Muscle of back (tissue), 13 donors: Measurements from ENCODE around the gene RBBP8. TPM values are rescaled to one million over a fixed set of nuclear protein-coding genes. Genes with fewer than 3 reads are reported as not detected.
"Not testable (repeated sequence)": the region's sequence is repeated elsewhere in the genome, so short reads cannot be mapped to it uniquely, and the experiment has no call there.

Experiments used
- DNase-seq, 3 donors: peaks; one replicate each; pipeline versions ENCODE4 v3.0.0 to v3.0.0-alpha.2; 2013
- long read RNA-seq, 9 donors: transcript quantifications; one replicate each; lab custom pipeline, GENCODE V29; 2026
- polyA plus RNA-seq, 10 donors: library from polyadenylated mRNA; unstranded; fragments of 120-200 nt; gene quantifications; one replicate each; pipeline ENCODE4 v1.2.1, GENCODE V29; 2013; ENCODE audit not compliant: insufficient read length in 10 of 10

Gene RBBP8
- 10 to 100 TPM in 8 of 10 donors, 1 to 10 TPM in 2; 8.7 to 24.1 (median 12.0) TPM for polyA plus RNA-seq
- long read RNA-seq, donor 1 = 0 reads
- long read RNA-seq, donor 2 = 0 reads
- long read RNA-seq, donor 3 = 0 reads
- long read RNA-seq, donor 4, partial matches to known transcripts = 0 of 1 reads
- long read RNA-seq, donor 4, other reads (novel, unspliced or antisense) = 0 of 1 reads
- long read RNA-seq, donor 5, partial matches to known transcripts = 0 of 2 reads
- long read RNA-seq, donor 5, other reads (novel, unspliced or antisense) = 0 of 2 reads
- long read RNA-seq, donor 6 = 0 reads
- long read RNA-seq, donor 7, partial matches to known transcripts = 0 of 2 reads
- long read RNA-seq, donor 7, other reads (novel, unspliced or antisense) = 0 of 2 reads
- long read RNA-seq, donor 8 = 0 reads
- long read RNA-seq, donor 9 = 0 reads

DNA sequence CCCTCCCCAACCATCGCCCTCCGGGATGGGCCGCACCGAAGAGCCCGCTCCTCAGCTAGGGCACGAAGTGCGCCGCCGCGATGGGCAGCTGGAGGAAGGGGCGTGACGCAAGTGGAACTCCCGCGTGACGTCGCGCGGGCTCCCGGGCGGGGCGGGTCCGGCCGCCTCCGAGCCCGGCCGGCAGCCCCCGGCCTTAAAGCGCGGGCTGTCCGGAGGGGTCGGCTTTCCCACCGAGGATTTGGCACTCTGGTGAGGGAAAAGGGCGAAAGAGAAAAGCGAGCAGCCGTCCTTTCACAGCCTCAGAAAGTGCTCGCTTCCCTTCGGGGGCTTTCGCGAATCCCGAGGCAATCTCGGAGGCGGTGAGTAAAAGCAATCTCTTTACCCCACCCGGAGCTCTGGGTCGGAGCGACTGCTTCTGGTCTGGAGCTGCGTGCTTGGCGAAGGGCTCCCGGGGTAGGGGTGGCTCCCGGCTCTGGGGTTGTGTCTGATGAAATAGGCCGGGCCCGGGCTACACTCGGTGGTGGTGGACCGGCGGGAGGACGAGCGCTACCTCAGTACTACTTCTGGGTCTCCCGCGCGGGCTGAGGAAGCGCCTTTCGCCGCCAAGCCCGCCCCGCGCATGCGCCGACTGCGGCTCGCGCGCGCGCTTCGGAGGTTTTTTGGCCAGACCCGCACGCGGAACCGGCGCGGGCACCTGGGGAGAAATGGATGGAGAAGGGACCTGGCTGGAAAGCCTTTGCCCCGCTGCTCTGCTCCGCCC is at the start of gene RBBP8:
RBBP8 (plus strand) TSS at position 123 of the 760 bp plus-strand sequence. CDS start 3,524 bp downstream, outside the sequence.
- peak; percentile 80 to 96 (median 91) for DNase-seq

DNA sequence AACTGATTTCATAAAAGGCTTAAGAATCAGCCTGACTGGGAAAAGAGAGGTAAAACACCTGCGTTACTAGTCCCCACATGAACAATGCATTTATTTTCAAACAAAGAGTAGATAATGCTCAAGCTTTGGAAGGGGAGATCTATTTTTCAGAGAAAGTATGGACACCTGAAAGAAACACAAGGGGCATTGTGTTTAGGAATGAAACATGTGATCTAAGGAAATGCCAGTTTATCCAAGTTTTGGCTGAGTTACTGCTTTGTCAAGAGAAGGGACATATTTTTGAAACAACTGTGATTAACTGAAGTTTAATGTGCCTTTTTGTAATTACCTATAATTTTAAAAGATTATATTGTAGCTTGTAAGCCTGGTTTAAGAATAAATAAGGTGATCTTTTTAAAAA is 49.3 kb upstream of the RBBP8 start:
- no peak for DNase-seq

DNA sequence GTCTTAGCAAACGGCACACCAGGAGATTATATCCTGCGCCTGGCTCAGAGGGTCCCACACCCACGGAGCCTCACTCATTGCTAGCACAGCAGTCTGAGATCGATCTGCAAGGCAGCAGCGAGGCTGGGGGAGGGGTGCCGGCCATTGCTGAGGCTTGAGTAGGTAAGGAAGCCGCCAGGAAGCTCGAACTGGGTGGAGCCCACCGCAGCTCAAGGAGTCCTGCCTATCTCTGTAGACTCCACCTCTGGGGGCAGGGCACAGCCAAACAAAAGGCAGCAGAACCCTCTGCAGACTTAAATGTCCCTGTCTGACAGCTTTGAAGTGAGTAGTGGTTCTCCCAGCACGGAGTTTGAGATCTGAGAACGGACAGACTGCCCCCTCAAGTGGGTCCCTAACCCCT is 47.4 kb upstream of the RBBP8 start:
- not testable (repeated sequence) for DNase-seq

DNA sequence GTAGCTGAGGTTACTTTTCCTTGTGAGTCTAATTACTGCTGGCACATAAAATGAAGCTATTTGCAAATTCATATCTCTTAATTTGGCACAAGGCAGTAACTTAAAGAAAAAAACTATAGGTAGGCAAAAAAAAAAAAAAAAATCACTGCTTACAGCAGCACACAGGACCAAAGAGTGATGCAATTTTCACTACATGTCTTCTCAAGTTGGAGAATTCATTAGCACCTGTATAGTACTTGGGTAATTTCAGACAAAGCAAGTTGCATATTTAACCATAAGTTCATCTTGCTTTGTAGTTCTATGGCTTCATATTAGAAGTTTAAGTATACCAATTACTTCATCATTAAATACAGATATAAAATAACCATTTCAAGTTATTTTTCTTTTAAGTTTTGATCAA is 33.7 kb upstream of the RBBP8 start:
- no peak for DNase-seq

DNA sequence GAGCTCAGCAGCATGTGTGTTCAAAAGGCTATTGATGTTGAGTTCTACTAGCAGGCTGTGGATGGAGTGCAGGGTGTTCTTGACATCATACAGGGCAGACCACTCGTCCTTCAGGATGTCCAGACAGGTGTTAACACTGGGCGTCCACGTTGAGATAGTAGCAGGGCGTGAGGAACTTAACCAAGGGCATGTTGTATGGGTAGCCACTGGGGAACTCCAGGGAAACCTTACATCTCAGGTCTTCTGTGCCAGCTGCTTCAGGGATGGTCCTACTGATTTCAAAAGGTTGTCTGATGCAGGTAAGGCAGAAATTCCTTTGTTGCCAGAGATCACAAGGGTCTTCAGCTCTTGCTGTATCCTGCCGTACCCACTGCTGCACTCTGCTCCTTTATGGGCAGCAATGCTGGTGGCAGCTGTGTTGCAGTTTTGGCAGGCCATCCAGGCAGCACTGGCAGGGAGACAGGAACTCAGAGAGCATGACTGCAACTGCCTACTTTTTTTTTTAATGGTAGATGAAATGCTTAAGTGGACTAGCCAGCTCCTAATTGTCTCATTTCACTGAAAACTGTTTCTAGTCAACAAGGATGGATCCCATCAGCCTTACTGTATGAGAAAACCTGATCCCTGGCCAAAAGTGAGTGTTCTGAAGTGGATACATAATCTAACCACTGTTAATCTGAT is 32.4 kb upstream of the RBBP8 start:
- peak; percentile 12 to 56 (median 28) for DNase-seq

DNA sequence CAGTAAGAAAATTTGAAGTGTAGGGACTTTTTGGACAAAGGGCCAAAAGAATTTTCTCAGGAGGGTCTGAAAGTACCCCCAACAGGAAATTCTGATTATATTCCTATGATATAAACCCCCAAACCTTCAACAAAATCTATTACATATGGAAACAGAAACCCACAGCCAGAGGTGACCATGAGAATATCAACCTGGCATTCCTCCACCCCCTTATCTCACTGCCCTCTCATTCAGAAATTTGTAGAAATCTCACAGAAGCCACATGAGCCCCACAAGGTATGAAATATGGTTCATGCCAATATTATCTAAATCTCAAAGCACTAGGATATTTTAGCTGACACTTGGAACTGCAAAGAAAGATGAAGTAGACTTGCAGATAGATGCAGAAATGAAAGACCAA is 31.0 kb upstream of the RBBP8 start:
- no peak for DNase-seq

DNA sequence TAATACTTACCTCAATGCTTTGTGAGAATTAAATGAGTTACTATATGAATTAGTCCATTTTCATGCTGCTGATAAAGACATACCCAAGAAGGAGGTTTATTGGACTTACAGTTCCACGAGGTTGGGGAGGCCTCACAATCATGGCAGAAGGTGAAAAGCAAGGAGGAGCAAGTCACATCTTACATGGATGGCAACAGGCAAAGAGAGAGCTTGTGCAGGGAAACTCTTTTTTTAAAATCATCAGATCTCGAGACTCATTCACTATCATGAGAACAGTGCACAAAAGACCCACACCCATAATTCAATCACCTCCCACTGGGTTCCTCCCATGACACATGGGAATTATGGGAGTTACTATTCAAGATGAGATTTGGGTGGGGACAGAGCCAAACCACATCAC is 29.9 kb upstream of the RBBP8 start:
- not testable (repeated sequence) for DNase-seq

DNA sequence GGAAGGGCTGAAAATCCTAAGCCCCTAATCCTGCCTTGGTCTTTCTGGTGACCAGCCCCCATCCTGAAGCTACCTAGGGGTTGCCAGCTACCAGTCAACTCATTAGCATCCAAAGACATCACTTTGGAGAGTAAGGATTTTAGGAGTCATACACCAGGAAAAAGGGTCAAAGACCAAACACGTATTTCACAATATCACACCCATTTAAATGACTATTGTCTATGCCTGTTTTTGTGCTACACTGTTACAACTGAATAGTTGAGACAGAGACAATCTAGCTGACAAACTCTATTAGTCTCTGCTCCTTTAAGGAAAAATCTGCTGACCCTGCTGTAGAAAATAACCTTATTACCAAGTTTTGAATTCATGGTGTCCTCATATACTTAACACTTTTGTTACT is 21.0 kb upstream of the RBBP8 start:
- DNase-seq = no peak

DNA sequence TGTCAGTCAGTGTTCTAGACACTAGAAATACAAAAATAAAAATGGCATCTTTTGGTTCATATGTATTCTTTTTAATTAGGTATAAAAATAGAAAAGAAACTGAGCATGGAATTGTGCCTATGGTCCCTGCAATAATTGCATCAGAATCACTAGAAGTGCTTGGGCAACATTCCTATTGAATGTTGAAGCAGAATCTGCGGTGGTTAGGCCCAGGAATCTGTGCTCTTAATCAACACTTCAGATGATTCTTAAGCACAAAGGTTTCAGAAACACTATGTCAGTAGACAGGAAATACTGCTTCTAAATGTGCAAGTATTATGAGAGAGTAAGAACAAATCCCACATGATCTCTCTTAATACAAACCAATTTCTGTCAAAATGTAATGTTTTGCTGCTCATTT is 20.3 kb upstream of the RBBP8 start:
- peak in 1 of 3 donors; percentile 39 for DNase-seq

DNA sequence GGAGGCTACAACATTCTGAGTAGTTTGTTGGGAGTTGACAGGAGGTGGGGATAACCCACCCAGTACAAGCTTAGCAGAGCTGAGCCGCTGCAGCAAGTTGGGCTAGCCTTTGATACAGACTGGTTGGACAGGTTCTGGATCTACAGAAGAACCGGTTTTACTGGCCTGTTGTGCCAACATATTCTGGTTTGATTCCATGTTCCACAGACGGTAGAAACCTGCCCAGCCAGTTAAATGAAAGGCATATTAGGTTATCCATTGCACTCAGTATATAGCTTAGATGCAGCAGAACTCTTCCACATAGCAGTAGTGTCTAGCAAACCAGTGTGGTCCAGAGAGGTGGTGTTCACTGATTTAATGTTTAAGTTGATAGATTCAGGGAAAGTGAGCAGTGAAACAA is 19.3 kb upstream of the RBBP8 start:
- DNase-seq = no peak

DNA sequence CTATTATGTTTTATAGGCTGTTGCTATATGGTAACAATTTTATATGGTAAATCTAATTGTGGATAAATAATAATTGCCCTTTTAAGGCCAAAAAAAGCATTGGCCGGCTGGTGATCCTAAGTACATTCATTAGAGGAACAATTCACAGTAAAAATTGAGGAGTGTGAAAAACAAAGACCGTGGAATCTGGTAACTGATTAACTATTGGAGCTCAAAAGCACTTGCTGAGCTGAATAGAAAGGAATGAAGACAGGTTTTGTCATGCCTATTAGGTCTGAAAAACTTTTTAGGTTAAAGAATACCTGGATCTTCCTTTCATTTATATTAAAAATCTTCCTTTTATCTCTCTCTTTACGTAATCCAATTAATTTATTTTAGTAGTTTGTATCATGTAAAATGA is 18.5 kb upstream of the RBBP8 start:
- no peak for DNase-seq

DNA sequence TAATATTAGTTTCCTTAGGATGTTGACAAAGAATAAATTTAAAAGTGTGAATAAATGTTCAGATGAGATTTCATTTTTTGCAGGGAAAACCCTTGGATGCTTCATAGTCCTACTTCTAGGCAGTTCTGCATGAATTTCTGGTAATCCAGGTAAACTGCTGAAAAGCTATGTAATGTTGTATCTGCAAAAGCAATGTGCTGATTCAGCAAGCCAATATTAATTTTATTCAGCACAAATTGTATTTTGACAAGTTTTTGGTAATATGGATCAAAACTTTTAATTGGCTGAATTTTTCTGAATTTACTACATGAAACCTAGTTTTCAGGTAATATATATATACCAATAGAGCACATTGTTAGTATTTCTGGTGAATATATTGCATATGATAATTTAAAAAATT is 17.8 kb upstream of the RBBP8 start:
- no peak for DNase-seq

DNA sequence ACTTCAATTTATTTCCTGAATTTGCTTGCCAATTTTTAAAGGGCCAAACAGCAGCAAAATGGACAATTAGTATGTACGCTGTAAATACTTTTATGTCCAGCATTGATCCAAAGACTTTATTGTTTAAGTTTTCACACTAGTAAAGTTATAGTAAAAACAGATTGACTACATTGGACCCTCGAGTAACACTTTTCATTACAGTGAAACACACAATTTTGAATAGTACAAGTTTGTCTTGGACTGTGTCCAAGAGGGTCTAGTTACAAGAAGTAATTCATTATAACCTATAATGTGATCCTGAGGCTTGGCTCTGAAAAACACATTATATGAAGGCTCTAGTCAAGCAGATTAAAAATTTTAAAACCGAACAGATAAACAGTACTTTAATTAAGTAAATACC is 11.4 kb upstream of the RBBP8 start:
- no peak for DNase-seq

DNA sequence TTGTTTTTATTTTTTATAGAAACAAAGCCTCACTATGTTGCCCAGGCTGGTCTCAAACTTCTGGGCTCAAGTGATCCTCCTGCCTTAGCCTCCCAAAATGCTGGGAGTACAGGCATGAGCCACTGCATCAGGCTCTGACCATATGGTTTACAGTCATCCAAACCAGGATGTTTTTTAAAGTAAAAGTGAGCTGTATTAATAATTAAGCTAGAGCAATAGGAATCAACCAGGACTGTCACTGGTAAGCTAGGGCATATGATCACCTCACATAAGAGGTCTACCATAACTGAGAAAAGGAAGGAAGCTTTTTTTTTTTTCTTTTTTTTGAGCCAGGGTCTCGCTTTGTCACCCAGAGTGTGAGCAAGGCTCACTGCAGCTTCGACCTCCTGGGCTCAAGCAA is 8.5 kb upstream of the RBBP8 start:
- DNase-seq = no peak

DNA sequence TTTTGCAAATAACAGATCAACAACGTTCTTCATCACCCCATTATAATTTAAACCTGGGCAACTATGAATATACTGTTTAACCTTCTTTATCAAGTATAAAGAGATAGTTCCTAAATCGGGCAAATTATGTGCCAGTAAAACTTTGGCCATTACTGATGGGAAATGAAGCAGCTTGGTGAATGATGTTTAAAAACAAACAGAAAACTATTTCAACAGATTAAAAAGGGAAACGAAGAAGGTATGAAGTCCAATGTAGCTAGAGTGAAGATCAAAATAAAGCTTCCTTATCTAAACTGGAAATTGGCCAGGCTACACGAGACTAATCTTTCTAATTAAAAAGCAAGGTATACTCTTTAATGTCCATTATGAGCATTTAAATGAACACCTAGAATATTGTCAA is 6.7 kb upstream of the RBBP8 start:
- DNase-seq = no peak

DNA sequence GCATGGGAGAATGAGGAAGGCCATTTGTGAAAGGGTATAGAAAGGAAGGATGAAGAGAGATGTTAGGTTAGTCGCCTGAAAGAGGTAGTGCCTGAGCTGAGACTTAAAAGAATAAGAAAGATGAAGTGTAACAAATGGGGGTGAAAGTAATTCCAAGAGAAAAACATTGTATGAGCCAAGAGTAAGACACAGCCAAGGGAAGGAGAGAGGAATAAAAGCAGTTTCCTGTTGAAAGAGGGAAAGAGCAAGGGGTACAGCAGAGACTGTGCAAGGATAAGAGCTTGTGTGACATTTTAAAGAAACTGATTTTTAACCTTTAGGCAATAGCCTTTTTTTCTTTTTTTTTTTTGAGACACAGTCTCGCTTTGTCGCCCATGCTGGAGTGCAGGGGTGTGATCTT is 4.8 kb upstream of the RBBP8 start:
- DNase-seq = no peak

DNA sequence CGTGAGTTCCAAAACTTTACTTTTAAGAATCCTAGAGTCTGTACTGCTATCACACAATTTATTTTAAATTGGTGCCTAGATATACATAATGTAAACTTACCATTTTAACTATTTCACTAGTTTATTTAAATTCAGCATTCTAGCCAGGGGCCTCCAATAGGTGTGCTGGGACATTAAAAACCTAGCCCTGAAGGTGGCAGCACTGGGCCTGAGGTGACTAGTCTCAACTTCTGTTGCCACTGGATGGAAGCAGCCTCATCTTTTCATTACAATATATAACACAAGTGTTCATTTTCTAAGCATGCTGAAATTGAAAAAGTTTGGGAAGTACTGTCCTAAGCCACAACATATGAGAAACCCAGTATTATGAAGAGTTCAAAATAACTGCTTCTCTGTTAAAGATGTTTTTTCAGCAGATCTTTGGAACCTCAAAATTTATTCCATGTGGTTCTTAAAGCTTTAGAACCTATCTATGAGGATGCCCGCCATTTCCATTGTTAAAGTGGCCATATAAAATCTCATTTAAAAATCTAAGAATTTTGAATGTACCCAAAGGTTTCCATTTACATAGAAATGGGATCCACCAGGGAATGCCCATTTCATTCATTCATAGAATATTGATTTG is 2.9 kb upstream of the RBBP8 start:
- DNase-seq = peak; percentile 41 to 75 (median 54)

DNA sequence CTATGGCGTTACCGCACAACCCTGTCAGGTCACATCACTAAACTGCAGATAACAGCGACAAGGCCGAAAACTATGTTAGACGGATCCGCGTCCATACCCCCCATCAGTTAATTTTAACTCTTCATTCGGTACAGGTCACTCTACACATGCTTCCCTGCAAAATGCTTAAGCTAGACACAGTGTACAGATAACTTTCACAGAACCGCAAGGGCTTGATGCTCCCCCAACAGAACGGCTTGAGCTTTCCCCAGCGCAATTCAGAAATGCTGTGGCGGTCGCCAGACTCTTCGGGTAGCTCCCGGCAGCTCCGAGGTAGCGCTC is 283 bp upstream of the RBBP8 start:
- no peak for DNase-seq

DNA sequence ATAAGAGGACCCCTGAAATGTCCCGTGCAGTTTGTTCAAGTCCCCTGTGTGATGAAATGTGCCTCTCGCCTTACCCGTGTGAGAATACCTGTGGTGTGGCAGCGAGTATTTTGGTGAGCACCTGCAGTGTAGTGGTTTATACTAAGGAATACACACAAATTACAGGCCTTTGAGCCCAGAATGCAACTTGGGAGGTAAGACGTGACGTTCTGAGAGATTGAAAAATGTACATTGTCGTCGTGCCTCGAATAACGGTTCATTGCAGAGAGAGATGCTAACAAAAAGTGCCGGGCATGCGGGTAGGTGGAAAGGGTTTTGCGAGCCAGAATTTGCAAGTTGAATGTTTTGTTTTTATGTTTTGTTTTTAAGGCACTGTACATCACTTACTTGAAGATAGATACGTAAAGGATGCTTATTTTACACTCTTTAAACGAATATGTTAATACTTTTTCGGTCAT is 867 bp downstream of the RBBP8 start:
- DNase-seq = no peak

DNA sequence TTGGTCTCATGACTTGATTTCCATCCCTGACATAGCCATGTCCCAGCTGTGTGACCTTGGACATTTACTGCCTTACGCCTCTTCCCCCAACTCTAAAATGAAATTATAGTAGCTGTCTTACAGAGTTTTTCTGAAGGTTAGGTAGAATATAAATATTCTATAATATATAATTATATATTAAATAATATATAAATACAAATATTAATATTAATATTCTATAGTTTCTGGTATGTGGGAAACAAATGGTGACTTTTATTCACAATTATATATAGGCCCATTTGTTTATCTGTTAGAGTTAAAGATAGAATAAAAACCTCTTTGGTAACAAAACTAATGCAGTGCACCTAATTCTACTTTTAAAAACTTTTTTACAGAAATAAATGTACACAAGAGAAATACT is 1.7 kb downstream of the RBBP8 start:
- no peak for DNase-seq

DNA sequence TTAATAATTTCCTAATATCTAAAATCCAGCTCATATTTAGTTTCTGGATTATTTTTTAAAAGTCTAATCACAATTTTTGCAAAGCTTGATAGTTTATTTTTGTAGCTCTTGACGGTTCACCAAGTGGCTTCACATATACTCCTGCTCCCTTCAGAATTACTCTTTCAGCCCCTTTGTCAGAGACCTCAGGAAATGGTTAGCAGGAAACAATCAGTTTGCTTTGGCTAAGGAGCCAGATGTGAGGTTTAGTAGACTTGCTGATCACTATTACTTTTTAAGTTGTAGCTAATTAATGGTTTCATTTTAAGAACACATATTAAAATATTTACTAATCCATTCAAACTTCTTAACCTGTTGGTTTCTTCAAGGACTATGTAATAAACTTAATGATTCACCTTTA is 2.3 kb downstream of the RBBP8 start:
- DNase-seq = no peak

DNA sequence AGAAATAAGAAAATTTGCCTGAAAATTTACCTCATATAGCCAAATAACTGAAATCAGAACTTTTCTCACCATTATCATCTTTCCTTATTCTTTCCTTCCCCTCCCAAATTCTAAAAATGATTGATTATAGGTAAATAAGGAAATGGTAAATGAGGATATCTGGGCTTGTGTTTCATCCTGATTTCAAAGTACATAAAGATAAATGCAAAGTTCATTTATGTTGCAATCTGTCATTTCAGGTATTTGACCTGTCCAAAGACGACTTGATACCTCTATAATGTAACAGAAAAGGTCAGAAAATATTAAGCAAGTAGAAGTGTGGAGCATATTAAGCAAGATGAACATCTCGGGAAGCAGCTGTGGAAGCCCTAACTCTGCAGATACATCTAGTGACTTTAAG is 3.4 kb downstream of the RBBP8 start:
- no peak for DNase-seq
